Naive thymus-derived CD4-positive, alpha-beta T cell (primary cell): Measurements from ENCODE around the gene TMEM59. TPM values are rescaled to one million over a fixed set of nuclear protein-coding genes. Genes with fewer than 3 reads are reported as not detected.
"Not testable (repeated sequence)": the region's sequence is repeated elsewhere in the genome, so short reads cannot be mapped to it uniquely, and the experiment has no call there.

Source experiments
- ATAC-seq: fragments of 150-1000 bp; cut with Tn5 transposase; 2 replicates; pipeline ENCODE4 v1.10.0; 2021; ENCODE audit warnings: mild to moderate bottlenecking, moderate library complexity
- CTCF ChIA-PET: fragments of 350-600 bp; sonication (Branson Sonifier 250); formaldehyde crosslinking; loops from one replicate; lab custom pipeline; 2021; ENCODE audit warnings: antibody characterized with exemption; lab: Charles Lee
- POLR2A ChIA-PET: fragments of 350-600 bp; sonication (Branson Sonifier 250); formaldehyde crosslinking; loops from one replicate; lab custom pipeline; 2021; ENCODE audit warnings: antibody characterized with exemption, inconsistent platforms; lab: Charles Lee
- DNase-seq, 9 donors: peaks; one replicate each; pipeline versions ENCODE4 v3.0.0 to v3.0.0-alpha.2; 2020 to 2022; ENCODE audit warnings: mixed read lengths in 1 of 9
- H3K27ac ChIP-seq: one replicate; pipeline ENCODE4 v1.7.0; 2013; ENCODE audit warnings: mild to moderate bottlenecking, low read depth, low read length, moderate library complexity
- H3K27me3 ChIP-seq, 2 donors: one replicate each; pipeline ENCODE4 v1.7.0; 2013; ENCODE audit warnings: low read length in 2 of 2, mild to moderate bottlenecking in 2 of 2, moderate library complexity in 2 of 2; ENCODE audit not compliant: control insufficient read depth in 2 of 2, insufficient read depth in 2 of 2
- H3K36me3 ChIP-seq, 3 experiments: 1 replicate in 2 of 3; 2 replicates in 1 of 3; pipeline ENCODE4 v1.7.0; 2013; ENCODE audit warnings: low read length in 3 of 3, mild to moderate bottlenecking in 3 of 3, moderate library complexity in 1 of 3; ENCODE audit not compliant: insufficient read depth in 3 of 3, control insufficient read depth in 2 of 3
- H3K4me1 ChIP-seq, 2 donors: one replicate each; pipeline ENCODE4 v1.7.0; 2013; ENCODE audit warnings: low read length in 2 of 2, mild to moderate bottlenecking in 2 of 2, moderate library complexity in 1 of 2; ENCODE audit not compliant: control insufficient read depth in 2 of 2, insufficient read depth in 2 of 2
- H3K4me3 ChIP-seq: 2 replicates; pipeline ENCODE4 v1.7.0; 2013; ENCODE audit warnings: mild to moderate bottlenecking, low read length
- H3K9me3 ChIP-seq, 3 experiments: 1 replicate in 2 of 3; 2 replicates in 1 of 3; pipeline ENCODE4 v1.7.0; 2013; ENCODE audit warnings: low read length in 3 of 3; ENCODE audit not compliant: control insufficient read depth in 2 of 3
- H3K27ac Mint-ChIP-seq, 9 donors: one replicate each; pipeline ENCODE4 v1.8.0; 2020 to 2022; ENCODE audit warnings: mixed read lengths in 9 of 9, mild to moderate bottlenecking in 8 of 9, moderate library complexity in 5 of 9, inconsistent platforms in 2 of 9
- H3K27me3 Mint-ChIP-seq, 5 donors: one replicate each; pipeline ENCODE4 v1.8.0; 2021 to 2022; ENCODE audit warnings: mixed read lengths in 5 of 5, mild to moderate bottlenecking in 1 of 5
- H3K36me3 Mint-ChIP-seq, 5 donors: one replicate each; pipeline ENCODE4 v1.8.0; 2020 to 2022; ENCODE audit warnings: mixed read lengths in 5 of 5, mild to moderate bottlenecking in 3 of 5, inconsistent platforms in 1 of 5
- H3K4me1 Mint-ChIP-seq, 7 donors: one replicate each; pipeline ENCODE4 v1.8.0; 2020 to 2022; ENCODE audit warnings: mixed read lengths in 7 of 7, mild to moderate bottlenecking in 3 of 7, inconsistent platforms in 1 of 7
- H3K4me3 Mint-ChIP-seq, 10 donors: one replicate each; pipeline ENCODE4 v1.8.0; 2020 to 2022; ENCODE audit warnings: mild to moderate bottlenecking in 10 of 10, mixed read lengths in 10 of 10, moderate library complexity in 6 of 10, inconsistent platforms in 2 of 10
- H3K9me3 Mint-ChIP-seq, 11 donors: one replicate each; pipeline ENCODE4 v1.8.0; 2020 to 2022; ENCODE audit warnings: mixed read lengths in 11 of 11, mild to moderate bottlenecking in 4 of 11, inconsistent platforms in 1 of 11, moderate library complexity in 1 of 11
- intact Hi-C, 2 donors: fragments of 100-400 bp; cut with micrococcal nuclease; formaldehyde crosslinking; loops; one replicate each; pipeline ENCODE4 v1.15.1; 2023
- polyA plus RNA-seq, 2 donors: library from polyadenylated mRNA; unstranded; fragments of 300-500 nt; fragmentation: Illumina TruSeq; gene quantifications; one replicate each; pipeline ENCODE4 v1.2.3, GENCODE V29; 2021
- total RNA-seq, 6 experiments: library from RNA in 5 of 6; stranded (reverse) in 5 of 6; gene quantifications; 1 replicate in 5 of 6; 2 replicates in 1 of 6; pipeline ENCODE4 v1.2.3 and lab custom pipeline; 2021 to 2026

The TMEM59 gene
- total and polyA plus RNA-seq, 7 experiments from 2014 or later: 127 to 545 (median 185) TPM

GRCh38 chr1:54041806-54042205 lies 11.2 kb downstream of the TMEM59 start:
- DNase-seq (no peak), ATAC-seq (no peak)
- Mint-ChIP-seq H3K36me3 (peaks cover 3 to 52% (median 28%) of the 10 kb centered on the region in 5 donors), H3K27ac (peak overlapping the region in 1 of 9 donors; percentile 25), H3K4me1 (peaks cover 0 to 26% (median 23%) of the 10 kb centered on the region in 7 donors), H3K9me3 (no peaks in the 10 kb centered on the region), H3K4me3 (no peak overlapping the region), H3K27me3 (no peaks in the 10 kb centered on the region)
- ChIA-PET CTCF (interaction anchor here (0.7 to 0.9 kb wide), 2 partner anchors 10 to 15 kb away, joined by 3 to 4 read pairs; no protein-coding TSS in a partner anchor), POLR2A (interaction anchor here (0.8 to 1.2 kb wide), 3 partner anchors 10 to 11 kb away, joined by 3 to 4 read pairs (median 3); partner anchors contain the start of genes TCEANC2 and TMEM59)
- Histone ChIP-seq H3K9me3 (no peaks in the 10 kb centered on the region), H3K27me3 (no peaks in the 10 kb centered on the region), H3K36me3 (peaks cover 13 to 76% (median 30%) of the 10 kb centered on the region in 3 experiments), H3K4me1 (no peaks in the 10 kb centered on the region), H3K27ac (no peak overlapping the region), H3K4me3 (no peak overlapping the region)
- intact Hi-C loops: no loop called here

- intact Hi-C loops: no loop called here
- Mint-ChIP-seq H3K9me3 (no peaks in the 10 kb centered on the region), H3K27ac (peak overlapping the region in 4 of 9 donors; percentile 1 to 71 (median 18)), H3K4me3 (no peak overlapping the region), H3K4me1 (peaks cover 0 to 3% (median 0%) of the 10 kb centered on the region in 7 donors), H3K36me3 (peaks cover 0 to 52% (median 24%) of the 10 kb centered on the region in 5 donors), H3K27me3 (no peaks in the 10 kb centered on the region)
- no peaks in the 10 kb centered on the region for H3K4me1 ChIP-seq
- CTCF ChIA-PET: no interaction called here
- no peak overlapping the region for H3K27ac ChIP-seq
- peaks cover 18 to 95% (median 26%) of the 10 kb centered on the region in 3 experiments for H3K36me3 ChIP-seq
- ATAC-seq: no peak
- H3K9me3 ChIP-seq: no peaks in the 10 kb centered on the region
- H3K27me3 ChIP-seq: no peaks in the 10 kb centered on the region
- DNase-seq: no peak
- POLR2A ChIA-PET: no interaction called here
- no peak overlapping the region for H3K4me3 ChIP-seq
Measured at GRCh38 chr1:54037476-54037875, 15.5 kb downstream of the TMEM59 start.

GRCh38 chr1:54028306-54029251 lies 24.4 kb downstream of the TMEM59 start:
- Histone ChIP-seq H3K4me1 (no peaks in the 10 kb centered on the region), H3K9me3 (no peaks in the 10 kb centered on the region), H3K4me3 (no peak overlapping the region), H3K27ac (no peak overlapping the region), H3K27me3 (no peaks in the 10 kb centered on the region), H3K36me3 (peaks cover 0 to 31% (median 13%) of the 10 kb centered on the region in 3 experiments)
- peaks cover 0 to 40% (median 9%) of the 10 kb centered on the region in 5 donors for H3K36me3 Mint-ChIP-seq
- ATAC-seq (no peak), DNase-seq (no peak)
- POLR2A ChIA-PET: no interaction called here
- H3K9me3 Mint-ChIP-seq: peaks cover 0 to 3% (median 0%) of the 10 kb centered on the region in 11 donors
- no peaks in the 10 kb centered on the region for H3K27me3 Mint-ChIP-seq
- intact Hi-C loops: no loop called here
- H3K4me1 Mint-ChIP-seq: no peaks in the 10 kb centered on the region
- H3K27ac Mint-ChIP-seq: peak overlapping the region in 5 of 9 donors; percentile 1 to 63 (median 12)
- H3K4me3 Mint-ChIP-seq: no peak overlapping the region
- CTCF ChIA-PET: no interaction called here

- ChIA-PET POLR2A (no interaction called here), CTCF (no interaction called here)
- Histone ChIP-seq H3K4me3 (no peak overlapping the region), H3K4me1 (no peaks in the 10 kb centered on the region), H3K36me3 (peaks cover 0 to 23% (median 13%) of the 10 kb centered on the region in 3 experiments), H3K27ac (no peak overlapping the region), H3K9me3 (no peaks in the 10 kb centered on the region), H3K27me3 (no peaks in the 10 kb centered on the region)
- ATAC-seq (no peak), DNase-seq (no peak)
- Mint-ChIP-seq H3K9me3 (peaks cover 0 to 3% (median 0%) of the 10 kb centered on the region in 11 donors), H3K27ac (peak overlapping the region in 1 of 9 donors; percentile 58), H3K4me1 (no peaks in the 10 kb centered on the region), H3K4me3 (no peak overlapping the region), H3K27me3 (no peaks in the 10 kb centered on the region), H3K36me3 (peaks cover 0 to 34% (median 9%) of the 10 kb centered on the region in 5 donors)
- intact Hi-C loops: no loop called here
Measured at GRCh38 chr1:54027848-54028247, 25.2 kb downstream of the TMEM59 start.

- DNase-seq, H3K4me3 ChIP-seq, H3K27me3 Mint-ChIP-seq, POLR2A ChIA-PET, H3K27me3 ChIP-seq, H3K4me1 ChIP-seq, H3K36me3 ChIP-seq, H3K4me1 Mint-ChIP-seq, CTCF ChIA-PET, H3K4me3 Mint-ChIP-seq, ATAC-seq, H3K27ac ChIP-seq, H3K9me3 Mint-ChIP-seq, intact Hi-C loops, H3K9me3 ChIP-seq: not testable (repeated sequence)
- H3K27ac Mint-ChIP-seq: peak overlapping the region in 1 of 9 donors; percentile 22
- H3K36me3 Mint-ChIP-seq: peaks cover 0 to 19% (median 4%) of the 10 kb centered on the region in 5 donors
Measured at GRCh38 chr1:54024811-54025210, 28.2 kb downstream of the TMEM59 start.

GRCh38 chr1:54024358-54024757 lies 28.6 kb downstream of the TMEM59 start:
- no peaks in the 10 kb centered on the region for H3K27me3 ChIP-seq
- ChIA-PET POLR2A (no interaction called here), CTCF (no interaction called here)
- H3K4me3 Mint-ChIP-seq: no peak overlapping the region
- H3K4me1 ChIP-seq: no peaks in the 10 kb centered on the region
- peaks cover 0 to 15% (median 3%) of the 10 kb centered on the region in 5 donors for H3K36me3 Mint-ChIP-seq
- no peaks in the 10 kb centered on the region for H3K9me3 ChIP-seq
- no peak overlapping the region for H3K4me3 ChIP-seq
- H3K27ac Mint-ChIP-seq: peak overlapping the region in 1 of 9 donors; percentile 22
- intact Hi-C loops: no loop called here
- no peaks in the 10 kb centered on the region for H3K27me3 Mint-ChIP-seq
- DNase-seq: no peak
- no peak overlapping the region for H3K27ac ChIP-seq
- no peaks in the 10 kb centered on the region for H3K4me1 Mint-ChIP-seq
- no peak for ATAC-seq
- H3K9me3 Mint-ChIP-seq: peaks cover 0 to 3% (median 0%) of the 10 kb centered on the region in 11 donors
- no peaks in the 10 kb centered on the region for H3K36me3 ChIP-seq
